HG03469 (cell line): Measurements from ENCODE around the gene SPINK4.

Source experiments
- ATAC-seq: cut with Tn5 transposase; IDR thresholded peaks from one replicate; pipeline ENCODE4 v1.9.1; 2021; ENCODE audit warnings: mild to moderate bottlenecking, moderate library complexity, moderate number of reproducible peaks; ENCODE audit not compliant: unreplicated experiment

The SPINK4 gene

GRCh38 chr9:33229359-33230114, 10.4 kb upstream of the SPINK4 start:
- no peak for ATAC-seq

GRCh38 chr9:33230756-33231622, 9.0 kb upstream of the SPINK4 start:
- no peak for ATAC-seq

GRCh38 chr9:33231623-33231942, 8.4 kb upstream of the SPINK4 start:
- ATAC-seq: no peak

GRCh38 chr9:33232815-33233214, 7.2 kb upstream of the SPINK4 start:
- ATAC-seq: no peak

- ATAC-seq: no peak
These were observed 6.2 kb upstream of the SPINK4 start for GRCh38 chr9:33233626-33234342.

GRCh38 chr9:33234511-33235467, 5.2 kb upstream of the SPINK4 start:
- no peak for ATAC-seq

- no peak for ATAC-seq
These were observed 3.4 kb upstream of the SPINK4 start for GRCh38 chr9:33236571-33236970.

- no peak for ATAC-seq
These were observed 1.3 kb downstream of the SPINK4 start for GRCh38 chr9:33241298-33241697.

GRCh38 chr9:33242609-33243134, 2.7 kb downstream of the SPINK4 start:
- ATAC-seq: no peak

GRCh38 chr9:33244137-33244784, 4.3 kb downstream of the SPINK4 start:
- no peak for ATAC-seq

- no peak for ATAC-seq
These were observed 5.4 kb downstream of the SPINK4 start for GRCh38 chr9:33245341-33245740.

- no peak for ATAC-seq
These were observed 6.4 kb downstream of the SPINK4 start for GRCh38 chr9:33246269-33246860.

- no peak for ATAC-seq
These were observed 8.6 kb downstream of the SPINK4 start for GRCh38 chr9:33248606-33249005.

GRCh38 chr9:33249087-33249658, 9.2 kb downstream of the SPINK4 start:
- no peak for ATAC-seq

GRCh38 chr9:33249983-33250382, 10.0 kb downstream of the SPINK4 start:
- ATAC-seq: no peak

GRCh38 chr9:33250458-33250995, 10.6 kb downstream of the SPINK4 start:
- no peak for ATAC-seq

- ATAC-seq: no peak
These were observed 14.2 kb downstream of the SPINK4 start for GRCh38 chr9:33254211-33254610.

- no peak for ATAC-seq
These were observed 15.0 kb downstream of the SPINK4 start for GRCh38 chr9:33255014-33255413.

GRCh38 chr9:33255471-33255870, 15.5 kb downstream of the SPINK4 start:
- ATAC-seq: no peak
